HUDEP-2 (cell line): ENCODE measurements around the gene LAMA4.
"Not testable (repeated sequence)": the region's sequence is repeated elsewhere in the genome, so short reads cannot be mapped to it uniquely, and the experiment has no call there.

ENCODE experiments used
- DNase-seq, 76 experiments: peaks; one replicate each; lab custom pipeline; 2025; ENCODE audit not compliant: unreplicated experiment in 76 of 76; lab: John Stamatoyannopoulos, UW

Gene LAMA4

DNA sequence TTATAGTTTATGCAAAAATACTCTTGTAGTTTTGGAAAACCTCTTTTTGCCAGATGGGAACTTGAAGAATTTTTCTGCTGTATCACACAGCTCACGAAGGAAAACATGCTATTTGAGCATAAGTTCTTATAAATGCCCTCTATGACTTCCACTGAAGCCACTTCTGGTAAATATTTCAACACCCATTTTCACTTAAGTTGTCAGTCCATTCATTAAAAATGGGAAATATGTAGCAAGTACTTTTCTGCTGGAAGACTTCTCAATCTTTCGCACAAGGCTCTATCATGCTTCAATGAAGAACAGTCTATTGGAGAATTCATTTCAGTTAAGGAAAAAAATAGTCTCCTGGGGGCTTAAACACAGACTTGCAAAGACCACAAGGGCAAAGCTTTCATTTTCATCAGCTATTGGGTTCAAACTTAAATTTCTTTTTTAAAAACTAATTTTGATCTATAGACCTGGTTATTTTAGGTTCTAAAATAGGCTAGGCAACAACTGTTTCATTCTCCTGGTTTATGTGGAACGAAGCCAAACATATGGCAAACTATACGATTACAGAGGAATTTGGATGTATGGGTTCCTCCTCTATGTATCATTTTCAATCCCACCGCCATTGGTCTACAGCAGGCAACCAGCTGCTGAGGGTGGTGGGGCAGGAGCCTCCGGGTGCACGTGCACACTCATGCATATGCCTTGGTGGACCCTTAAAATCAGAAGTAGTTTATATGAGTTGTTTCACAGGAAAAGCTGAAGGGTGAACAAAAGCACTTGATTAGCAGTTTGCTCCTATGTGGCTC, 38.7 kb downstream of the LAMA4 start:
- DNase-seq: no peak

DNA sequence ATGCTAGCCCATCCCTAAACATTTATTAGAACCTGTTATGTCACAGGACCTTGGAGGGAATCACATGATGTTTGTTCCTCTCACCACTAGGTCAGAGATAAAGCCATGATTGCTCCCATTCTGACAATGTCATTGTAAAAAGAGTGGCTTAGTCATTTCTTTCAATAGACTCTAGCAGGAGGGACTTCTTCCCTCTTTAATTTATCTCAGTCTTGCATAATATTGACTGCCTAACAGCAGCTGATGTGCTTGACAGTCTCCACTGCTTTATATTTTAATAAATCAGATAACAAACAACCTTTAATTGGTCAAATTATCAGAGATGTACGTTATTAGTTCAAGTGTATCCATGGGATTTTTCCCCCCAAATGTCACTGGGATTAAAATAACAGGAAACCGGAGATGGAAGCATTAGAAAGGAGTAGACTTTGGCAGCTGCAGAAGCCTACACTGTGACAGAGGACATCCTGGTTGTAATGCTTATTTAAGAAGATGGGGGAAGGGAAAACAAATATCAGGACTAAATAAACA, 39.6 kb downstream of the LAMA4 start:
- DNase-seq: no peak

DNA sequence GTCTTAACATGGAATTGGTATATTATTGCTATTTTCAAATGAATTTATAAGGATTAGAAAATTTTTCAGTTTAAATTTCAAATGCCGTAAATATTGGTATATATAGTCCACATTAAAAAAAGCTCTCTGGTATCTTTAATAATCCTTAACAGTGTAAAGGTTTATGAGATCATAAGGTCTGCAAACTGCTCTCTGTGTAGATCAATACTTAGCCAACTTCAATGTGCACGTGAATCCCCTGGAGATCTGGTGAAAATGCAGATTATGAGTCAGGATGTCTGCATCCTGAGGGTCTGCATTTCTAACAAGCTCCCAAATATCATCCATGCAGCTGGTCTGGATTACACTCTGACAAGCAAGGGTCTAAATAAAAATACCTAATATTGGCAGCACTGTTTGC, 43.5 kb downstream of the LAMA4 start:
- DNase-seq: no peak

DNA sequence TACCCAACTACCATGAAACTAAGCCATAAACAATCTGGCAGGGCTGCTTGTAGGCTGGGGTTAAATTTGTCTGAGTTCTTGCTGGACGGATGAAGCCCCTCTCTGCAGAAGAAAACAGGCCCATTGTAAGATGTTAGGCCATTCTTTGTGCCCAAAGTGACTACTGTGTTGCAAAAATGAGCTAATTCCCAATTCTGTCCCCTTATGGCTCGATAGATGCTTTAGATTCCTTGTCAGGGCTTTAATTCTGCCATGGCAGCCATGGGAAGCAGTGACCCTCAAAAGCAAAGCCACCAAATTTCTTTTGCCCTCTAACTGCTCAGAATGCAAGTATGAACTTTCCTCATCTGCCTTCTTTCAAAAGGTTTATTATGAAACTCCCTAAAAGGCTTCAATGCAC, 45.2 kb downstream of the LAMA4 start:
- no peak for DNase-seq

DNA sequence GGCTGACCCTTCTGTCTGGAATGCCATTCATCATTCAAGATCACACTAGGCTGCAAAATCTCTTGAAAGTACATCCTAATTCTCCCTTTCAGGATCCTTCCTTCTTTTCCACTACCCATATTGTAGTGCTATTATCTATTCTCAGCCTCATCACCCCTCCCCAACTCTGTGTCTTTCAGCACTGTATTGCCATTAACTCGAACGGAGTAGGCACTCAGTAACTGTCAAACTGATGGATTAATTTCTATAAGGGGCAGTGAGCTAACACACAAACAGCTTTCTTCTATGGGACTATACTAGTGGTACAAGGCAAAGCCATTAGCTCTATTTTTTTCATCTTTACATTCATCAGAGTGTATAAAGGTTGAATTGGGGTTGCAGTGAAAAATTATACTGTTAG, 46.6 kb downstream of the LAMA4 start:
- no peak for DNase-seq

DNA sequence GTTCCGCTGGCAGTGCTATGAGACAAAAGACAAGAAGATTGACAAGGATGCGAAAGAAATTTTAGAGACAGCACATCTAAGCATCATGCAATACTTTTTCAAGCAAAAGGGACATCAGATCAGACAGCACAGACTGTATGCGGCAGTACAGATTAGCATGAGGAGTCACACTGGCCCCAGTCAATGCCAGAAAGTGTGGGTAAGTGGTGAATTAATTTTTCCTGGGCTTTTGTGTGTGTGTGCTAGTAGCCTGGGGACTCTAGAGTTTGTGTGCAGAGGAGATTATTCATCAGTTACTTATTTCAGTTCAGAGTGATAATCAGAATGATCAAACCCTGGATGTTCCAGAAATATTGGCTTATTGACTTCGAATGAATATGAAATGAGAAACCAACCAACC, 47.2 kb downstream of the LAMA4 start:
- no peak for DNase-seq

DNA sequence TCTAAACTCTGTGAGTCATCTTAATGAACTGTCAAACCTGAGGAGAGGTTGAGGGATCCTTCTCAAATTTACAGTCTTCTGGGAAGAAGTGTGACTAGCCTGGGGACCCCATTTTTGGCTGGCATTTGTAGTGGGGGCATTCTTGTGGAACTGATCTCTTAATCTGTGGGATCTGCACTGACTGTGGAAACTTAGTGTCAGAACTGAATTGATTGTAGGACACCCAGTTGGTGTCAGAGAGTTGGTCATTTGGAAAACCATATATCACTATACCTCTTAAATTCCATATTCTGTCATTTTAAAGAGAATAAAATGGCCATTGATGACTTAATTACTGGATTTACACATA, 48.3 kb downstream of the LAMA4 start:
- DNase-seq: no peak

DNA sequence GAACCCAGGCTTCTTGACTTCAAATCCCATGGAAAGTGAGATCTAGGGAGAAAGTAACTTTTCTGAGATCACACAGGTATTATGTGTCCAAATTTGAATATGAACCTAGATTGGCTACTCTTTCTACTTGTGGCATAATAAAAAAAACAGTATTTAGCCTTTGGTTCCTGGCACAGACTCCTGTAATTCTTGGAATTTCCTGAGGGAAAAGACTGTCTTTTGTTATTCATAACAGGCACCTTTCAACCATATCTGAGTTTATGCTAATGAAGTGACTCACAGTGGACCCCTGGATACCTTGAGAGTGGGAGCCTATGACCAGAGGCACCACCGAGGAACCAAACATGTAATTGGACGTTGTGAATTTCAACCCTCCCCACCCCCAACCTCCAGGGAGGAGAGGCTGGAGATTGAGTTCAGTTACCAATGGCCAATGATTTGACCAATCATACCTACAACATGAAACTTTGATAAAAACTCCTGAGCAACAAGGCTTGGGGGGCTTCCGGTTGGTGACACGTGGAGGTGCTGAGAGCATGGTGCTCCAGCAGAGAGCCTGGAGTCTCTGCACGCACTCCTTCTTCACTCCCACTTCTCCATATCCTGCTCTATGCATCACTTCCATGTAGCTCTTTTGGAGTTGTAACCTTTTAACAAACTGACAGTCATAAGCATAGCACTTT, 48.8 kb downstream of the LAMA4 start:
- no peak for DNase-seq

DNA sequence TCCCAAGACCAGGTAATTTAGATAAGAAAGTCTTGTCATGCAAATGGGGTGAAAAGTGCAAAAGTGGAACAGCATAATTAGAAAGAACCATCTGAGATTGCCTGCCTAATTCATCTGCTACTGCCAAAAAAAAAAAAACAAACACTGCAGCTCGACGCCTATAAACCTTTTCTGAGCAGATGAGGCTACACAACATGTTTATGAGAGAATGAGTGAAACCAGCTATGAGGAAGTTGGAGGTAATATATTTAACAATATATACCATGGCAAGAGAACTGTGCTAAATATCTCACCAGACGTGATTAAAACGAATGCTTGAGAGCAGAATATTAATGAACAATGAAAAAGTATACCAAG, 50.0 kb downstream of the LAMA4 start:
- DNase-seq: no peak

DNA sequence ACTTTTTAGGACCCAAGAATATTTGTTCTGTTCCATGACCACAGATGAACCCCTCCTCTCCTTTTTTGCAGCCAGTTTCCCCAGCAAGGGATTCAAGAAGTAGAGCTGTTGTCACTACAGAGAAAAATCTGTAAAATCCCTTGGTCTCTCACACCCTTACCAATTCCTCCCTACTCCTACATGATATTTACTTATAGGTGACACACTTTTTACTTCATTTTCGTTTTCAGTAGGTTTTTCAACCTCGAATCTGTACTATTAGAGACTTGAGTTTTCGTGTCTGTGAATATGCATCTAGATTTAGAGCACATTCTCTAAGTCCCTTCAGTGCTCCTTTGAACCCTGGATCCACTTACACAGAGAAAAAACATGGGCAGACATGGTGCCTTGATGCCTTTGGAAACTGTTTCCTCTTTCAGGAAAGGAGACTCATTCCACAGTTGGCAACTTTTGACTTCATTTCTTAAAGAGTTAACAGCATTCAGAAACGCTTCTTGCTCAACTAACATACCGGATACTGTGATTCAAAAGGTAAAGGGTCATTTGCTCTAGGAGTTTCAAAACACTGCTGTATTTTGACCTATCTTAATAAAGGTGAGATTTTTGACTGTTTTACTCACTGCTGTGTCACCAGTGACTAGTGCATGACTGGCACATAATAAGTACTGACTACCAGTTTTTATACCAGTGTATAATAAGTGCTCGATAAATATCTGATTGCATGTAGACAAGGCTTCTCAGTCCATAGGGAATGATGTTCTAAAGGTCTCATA, 50.6 kb downstream of the LAMA4 start:
- no peak for DNase-seq

DNA sequence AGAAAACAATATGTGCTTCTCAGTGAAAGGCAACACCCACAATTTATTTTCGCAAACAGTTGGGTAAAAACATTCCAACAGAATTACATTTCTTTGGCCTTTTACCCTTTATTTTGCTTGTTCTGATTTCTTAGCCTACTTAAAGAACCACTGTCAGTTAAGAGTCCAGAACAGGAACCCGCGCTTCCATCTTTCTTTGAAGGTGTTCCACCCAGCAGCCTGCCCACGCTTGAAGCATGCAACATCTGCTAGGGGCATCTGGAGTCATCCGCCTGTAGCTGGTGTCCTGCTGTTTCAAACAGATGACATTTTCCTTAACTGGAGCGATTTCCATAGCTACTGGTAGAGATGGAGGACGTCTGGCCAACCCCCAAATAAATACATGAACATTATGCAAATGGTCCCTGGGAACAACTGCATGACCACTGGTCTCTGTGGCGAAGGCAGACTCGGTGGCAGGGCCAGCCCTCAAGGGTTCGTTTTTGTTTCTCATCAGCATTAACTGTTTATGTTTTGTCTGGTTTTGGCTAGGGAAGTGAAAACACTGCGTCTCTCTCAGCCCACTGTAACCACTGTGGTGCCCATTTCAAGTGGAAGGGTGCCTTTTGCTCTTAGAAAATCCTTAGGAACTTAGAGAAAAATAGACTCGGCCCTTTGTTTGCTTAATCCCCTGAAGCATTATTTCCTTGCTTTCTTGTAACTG, 51.6 kb downstream of the LAMA4 start:
- DNase-seq: no peak

DNA sequence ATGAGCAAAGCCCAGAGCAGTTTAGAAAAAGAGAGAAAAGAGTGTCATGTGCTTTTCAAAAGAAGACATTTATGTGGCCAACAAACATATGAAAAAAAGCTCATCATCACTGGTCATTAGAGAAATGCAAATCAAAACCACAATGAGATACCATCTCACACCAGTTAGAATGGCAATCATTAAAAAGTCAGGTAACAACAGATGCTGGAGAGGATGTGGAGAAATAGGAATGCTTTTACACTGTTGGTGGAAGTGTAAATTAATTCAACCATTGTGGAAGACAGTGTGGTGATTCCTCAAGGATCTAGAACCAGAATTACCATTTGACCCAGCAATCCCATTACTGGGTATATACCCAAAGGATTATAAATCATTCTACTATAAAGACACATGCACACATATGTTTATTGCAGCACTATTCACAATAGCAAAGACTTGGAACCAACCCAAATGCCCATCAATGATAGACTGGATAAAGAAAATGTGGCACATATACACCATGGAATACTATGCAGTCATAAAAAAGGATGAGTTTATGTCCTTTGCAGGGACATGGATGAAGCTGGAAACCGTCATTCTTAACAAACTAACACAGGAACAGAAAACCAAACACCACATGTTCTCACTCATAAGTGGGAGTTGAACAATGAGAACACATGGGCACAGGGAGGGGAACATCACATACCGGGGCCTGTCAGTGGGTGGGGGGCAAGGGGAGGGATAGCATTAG, 54.0 kb downstream of the LAMA4 start:
- not testable (repeated sequence) for DNase-seq

DNA sequence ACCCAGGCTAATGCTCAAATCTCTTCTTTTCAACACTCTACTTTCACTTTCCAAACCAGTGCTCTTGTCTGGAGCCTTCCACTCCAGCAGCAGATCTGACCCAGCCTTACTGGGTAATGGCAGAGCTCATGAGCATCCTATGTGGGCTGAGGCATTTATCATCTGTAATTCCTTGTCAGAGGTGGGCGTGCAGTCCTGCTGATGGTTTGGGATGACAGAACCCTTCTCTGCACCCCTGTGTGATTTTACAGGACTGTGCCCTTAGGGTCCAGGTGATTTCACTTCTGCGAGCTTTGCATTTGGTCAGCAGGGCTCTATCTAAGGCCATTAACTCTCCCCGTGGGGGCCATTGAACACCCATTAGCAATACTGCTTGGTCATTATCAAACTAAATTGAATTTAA, 55.4 kb downstream of the LAMA4 start:
- no peak for DNase-seq

DNA sequence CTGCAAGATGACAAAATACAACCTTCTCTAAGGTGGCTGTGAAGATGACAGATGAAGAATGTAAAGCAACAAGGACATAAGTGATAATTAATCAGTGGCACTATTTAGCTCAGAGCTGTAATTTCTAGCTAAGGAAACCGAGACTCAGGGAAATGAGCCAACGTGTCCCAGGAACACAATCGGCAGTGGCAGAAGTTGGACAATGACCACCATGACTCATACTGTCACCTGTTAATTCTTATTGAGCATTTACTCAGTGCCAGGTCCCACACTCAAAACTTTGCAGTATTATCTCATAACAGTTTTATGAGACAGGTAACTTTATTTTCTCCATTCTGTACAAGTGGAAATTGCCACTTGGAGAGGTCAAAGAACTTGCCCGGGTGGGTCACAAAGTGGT, 55.8 kb downstream of the LAMA4 start:
- no peak for DNase-seq

DNA sequence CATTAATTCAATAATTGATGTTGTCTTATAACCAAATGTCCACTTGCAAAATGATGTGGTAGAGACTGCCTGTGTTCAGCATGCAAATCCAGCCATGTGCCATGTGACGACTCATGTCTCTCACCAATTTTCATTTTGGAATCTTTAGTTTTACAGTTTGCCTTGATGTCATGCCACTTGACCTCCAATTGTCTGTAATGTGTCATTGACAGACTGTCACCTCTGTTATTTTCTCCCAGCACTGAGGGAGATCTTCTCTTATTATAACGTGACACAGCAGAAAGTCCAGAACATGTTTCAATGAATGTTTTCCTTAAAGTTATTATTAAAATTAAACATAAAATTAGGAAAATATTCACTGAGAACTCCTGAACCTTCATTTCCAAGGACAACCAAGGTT, 56.7 kb downstream of the LAMA4 start:
- DNase-seq: no peak

DNA sequence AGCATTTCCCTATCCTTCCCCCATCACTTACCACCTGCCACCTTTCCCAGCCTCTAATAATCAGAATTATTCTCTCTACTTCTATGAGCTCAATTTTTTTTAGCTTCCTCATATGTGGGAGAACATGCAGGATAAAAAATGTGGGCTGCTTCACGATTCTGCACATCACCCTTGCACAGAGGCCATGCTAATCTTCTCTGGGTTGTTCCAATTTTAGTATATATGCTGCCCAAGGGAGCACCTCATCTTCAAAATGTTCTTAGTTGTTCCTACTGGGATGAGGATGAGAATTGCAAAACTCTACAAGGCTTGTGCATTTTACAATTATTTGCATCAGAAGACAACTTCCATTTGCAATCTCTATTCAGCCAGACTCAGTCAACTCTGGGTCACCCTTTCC, 58.1 kb downstream of the LAMA4 start:
- no peak for DNase-seq

DNA sequence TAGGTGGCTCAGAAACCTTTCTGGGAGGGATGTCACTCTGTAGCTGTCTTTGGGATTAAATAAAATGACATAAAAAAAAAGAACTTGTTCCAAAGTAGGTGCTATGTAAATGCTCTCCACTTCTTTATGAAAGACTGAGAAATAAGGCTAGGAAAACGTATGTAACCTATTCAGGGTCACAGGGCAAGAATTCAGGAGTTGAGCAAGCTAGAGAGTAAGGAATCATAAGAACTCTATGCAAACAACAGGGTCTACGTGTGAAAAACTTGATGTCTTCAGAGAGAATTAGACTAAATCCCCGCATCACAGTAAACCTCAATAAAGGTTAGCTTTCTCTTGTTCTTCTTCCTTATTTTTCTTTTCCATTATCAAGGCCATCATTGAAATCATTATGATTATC, 59.2 kb downstream of the LAMA4 start:
- no peak for DNase-seq

DNA sequence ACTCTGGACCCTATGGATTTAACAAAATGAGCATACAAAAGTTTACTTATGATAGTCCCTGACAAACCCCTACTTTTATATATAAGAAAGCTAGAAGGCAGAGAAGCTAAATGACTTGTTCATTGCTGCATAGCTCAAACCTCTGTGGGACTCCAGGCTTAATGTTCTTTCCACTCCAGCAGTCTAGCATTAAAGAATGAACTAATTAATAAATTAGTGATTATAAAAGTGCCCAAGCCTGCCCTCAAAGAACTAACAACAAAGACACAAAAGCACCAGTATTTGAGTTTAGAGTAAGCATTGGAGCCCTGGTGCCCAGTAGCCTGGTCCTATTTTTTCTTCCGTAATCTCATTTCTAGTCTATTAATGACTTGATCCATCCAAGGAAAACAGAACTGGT, 59.9 kb downstream of the LAMA4 start:
- DNase-seq: no peak

DNA sequence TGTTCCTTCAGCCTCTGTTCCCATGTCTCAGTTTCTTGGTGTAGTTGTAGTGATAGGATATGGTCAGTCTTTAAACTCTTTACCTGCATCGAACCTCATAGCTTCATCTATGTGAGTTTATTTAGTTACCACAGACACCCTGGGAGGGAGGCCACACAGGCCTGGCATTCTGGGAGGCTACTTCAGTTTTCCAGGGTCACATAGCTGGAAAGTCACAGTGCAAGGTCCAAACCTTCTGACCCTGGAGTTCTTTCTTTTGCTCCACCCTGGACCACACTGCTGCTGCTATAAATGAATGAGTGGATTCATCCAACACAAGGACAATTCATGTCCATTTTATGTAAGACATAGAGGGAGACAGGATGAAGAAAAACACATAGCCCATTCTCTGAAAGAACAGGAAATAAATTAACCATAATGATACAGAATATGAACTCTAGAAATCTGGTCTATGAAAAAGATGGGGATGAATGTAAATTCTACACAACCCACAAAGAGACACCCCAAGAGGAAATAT, 60.8 kb downstream of the LAMA4 start:
- no peak for DNase-seq

DNA sequence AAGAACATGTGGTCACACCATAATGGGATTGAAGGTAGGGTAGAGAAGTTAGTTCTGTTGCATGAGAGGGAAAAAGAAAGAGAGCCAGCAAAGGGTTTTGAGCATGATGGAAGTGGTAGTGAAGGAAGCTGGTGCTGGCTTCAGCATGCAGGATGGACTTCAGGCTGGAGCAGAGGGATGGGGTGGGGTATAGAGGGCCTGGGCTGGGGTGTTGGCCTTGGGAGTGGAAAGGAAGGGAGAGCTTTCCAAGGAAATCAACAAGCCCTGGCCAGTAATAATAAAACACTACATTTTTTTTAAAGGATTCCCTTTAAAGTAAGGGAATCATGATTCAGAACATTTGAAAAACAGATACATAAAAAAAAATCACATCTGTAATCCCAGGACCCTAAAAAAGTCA, 61.2 kb downstream of the LAMA4 start:
- DNase-seq: no peak
